H9 (cell line): Measurements from ENCODE around the gene LRPAP1. TPM values are rescaled to one million over a fixed set of nuclear protein-coding genes. Genes with fewer than 3 reads are reported as not detected.

Source experiments
- DNase-seq: peaks from one replicate; pipeline ENCODE4 v3.0.0-alpha.2; 2017
- H2AFZ ChIP-seq: one replicate; pipeline ENCODE4 v1.6.1; 2013; ENCODE audit warnings: mild to moderate bottlenecking, low read length, control low read depth, moderate library complexity
- H2AK5ac ChIP-seq: 2 replicates; pipeline ENCODE4 v1.6.1; 2013; ENCODE audit warnings: low read length, control low read depth, mixed read lengths; ENCODE audit not compliant: insufficient read length
- H2BK120ac ChIP-seq: one replicate; pipeline ENCODE4 v1.6.1; 2013; ENCODE audit warnings: low read depth, mild to moderate bottlenecking, low read length, control low read depth, inconsistent platforms; ENCODE audit not compliant: poor library complexity, severe bottlenecking
- H2BK12ac ChIP-seq: 2 replicates; pipeline ENCODE4 v1.6.1; 2013; ENCODE audit warnings: low read length, control low read depth, mixed read lengths, low read depth; ENCODE audit not compliant: insufficient read length
- H2BK15ac ChIP-seq: 2 replicates; pipeline ENCODE4 v1.6.1; 2013; ENCODE audit warnings: low read depth, low read length, control low read depth
- H2BK20ac ChIP-seq: one replicate; pipeline ENCODE4 v1.6.1; 2013; ENCODE audit warnings: low read depth, mild to moderate bottlenecking, low read length, control low read depth, inconsistent platforms; ENCODE audit not compliant: poor library complexity, severe bottlenecking
- H2BK5ac ChIP-seq: 2 replicates; pipeline ENCODE4 v1.6.1; 2013; ENCODE audit warnings: low read length, control low read depth, mixed read lengths; ENCODE audit not compliant: insufficient read length
- H3K14ac ChIP-seq: 2 replicates; pipeline ENCODE4 v1.6.1; 2013; ENCODE audit warnings: low read length, control low read depth; ENCODE audit not compliant: insufficient read depth
- H3K18ac ChIP-seq: 2 replicates; pipeline ENCODE4 v1.6.1; 2013; ENCODE audit warnings: low read depth, mild to moderate bottlenecking, mixed read lengths, low read length, control low read depth; ENCODE audit not compliant: insufficient read length
- H3K23ac ChIP-seq: 2 replicates; pipeline ENCODE4 v1.6.1; 2013; ENCODE audit warnings: low read length, control low read depth, mixed read lengths, low read depth; ENCODE audit not compliant: insufficient read length
- H3K23me2 ChIP-seq: 2 replicates; pipeline ENCODE4 v1.6.1; 2013; ENCODE audit warnings: low read depth, mild to moderate bottlenecking, mixed read lengths, low read length, control low read depth; ENCODE audit not compliant: insufficient read length, poor library complexity, severe bottlenecking
- H3K27ac ChIP-seq: 2 replicates; pipeline ENCODE4 v1.5.1; 2013; ENCODE audit warnings: low read length, control low read depth, mixed read lengths, low read depth; ENCODE audit not compliant: insufficient read length
- H3K27me3 ChIP-seq: 2 replicates; pipeline ENCODE4 v1.6.1; 2013; ENCODE audit warnings: low read length, control low read depth, inconsistent platforms; ENCODE audit not compliant: insufficient read depth
- H3K4ac ChIP-seq: 2 replicates; pipeline ENCODE4 v1.6.1; 2013; ENCODE audit warnings: low read depth, mild to moderate bottlenecking, control low read depth, inconsistent platforms, low read length, moderate library complexity
- H3K4me1 ChIP-seq: 2 replicates; pipeline ENCODE4 v1.6.1; 2013; ENCODE audit warnings: low read length, control low read depth, inconsistent platforms; ENCODE audit not compliant: insufficient read depth
- H3K4me2 ChIP-seq: 2 replicates; pipeline ENCODE4 v1.6.1; 2013; ENCODE audit warnings: low read length, control low read depth, mixed read lengths; ENCODE audit not compliant: insufficient read length, insufficient read depth
- H3K56ac ChIP-seq: 2 replicates; pipeline ENCODE4 v1.6.1; 2013; ENCODE audit warnings: low read depth, mild to moderate bottlenecking, mixed read lengths, low read length, control low read depth; ENCODE audit not compliant: insufficient read length
- H3K79me1 ChIP-seq: 2 replicates; pipeline ENCODE4 v1.6.1; 2013; ENCODE audit warnings: low read depth, mild to moderate bottlenecking, moderate library complexity, low read length, control low read depth, inconsistent platforms; ENCODE audit not compliant: insufficient read depth, poor library complexity, severe bottlenecking
- H3K79me2 ChIP-seq: 2 replicates; pipeline ENCODE4 v1.6.1; 2013; ENCODE audit warnings: low read length, control low read depth, inconsistent platforms; ENCODE audit not compliant: insufficient read depth
- H3K9ac ChIP-seq: 2 replicates; pipeline ENCODE4 v1.6.1; 2013; ENCODE audit warnings: low read length, control low read depth, mixed read lengths; ENCODE audit not compliant: insufficient read length; ENCODE audit errors: extremely low read depth
- H3K9me3 ChIP-seq: one replicate; pipeline ENCODE4 v1.6.1; 2013; ENCODE audit warnings: low read depth, low read length, inconsistent platforms; ENCODE audit not compliant: control insufficient read depth
- H3T11ph ChIP-seq: one replicate; pipeline ENCODE4 v1.6.1; 2013; ENCODE audit warnings: mild to moderate bottlenecking, low read length, control low read depth, inconsistent platforms
- H4K20me1 ChIP-seq: one replicate; pipeline ENCODE4 v1.6.1; 2013; ENCODE audit not compliant: control insufficient read depth, insufficient read length, insufficient read depth
- H4K5ac ChIP-seq: 2 replicates; pipeline ENCODE4 v1.6.1; 2013; ENCODE audit warnings: low read depth, mild to moderate bottlenecking, mixed read lengths, low read length, control low read depth; ENCODE audit not compliant: insufficient read length
- H4K8ac ChIP-seq: replicated peaks from 2 replicates; pipeline ENCODE4 v1.6.1; 2013; ENCODE audit warnings: low read length, control low read depth, mixed read lengths, low read depth; ENCODE audit not compliant: insufficient read length
- H4K91ac ChIP-seq: 2 replicates; pipeline ENCODE4 v1.6.1; 2013; ENCODE audit warnings: low read depth, mild to moderate bottlenecking, moderate library complexity, mixed read lengths, low read length, control low read depth; ENCODE audit not compliant: insufficient read length
- H3K27ac Mint-ChIP-seq, 3 experiments: 2 replicates in 2 of 3; 3 replicates in 1 of 3; pipeline ENCODE4 v1.8.0; 2020 to 2021; ENCODE audit warnings: mixed read lengths in 3 of 3, mild to moderate bottlenecking in 1 of 3, moderate library complexity in 1 of 3
- H3K27me3 Mint-ChIP-seq: 2 replicates; pipeline ENCODE4 v1.8.0; 2021; ENCODE audit warnings: low read depth, mild to moderate bottlenecking, moderate library complexity, mixed read lengths
- H3K36me3 Mint-ChIP-seq, 3 experiments: 2 replicates in 2 of 3; 3 replicates in 1 of 3; pipeline ENCODE4 v1.8.0; 2020 to 2021; ENCODE audit warnings: low read depth in 3 of 3, mixed read lengths in 3 of 3; ENCODE audit not compliant: insufficient read depth in 1 of 3
- H3K4me1 Mint-ChIP-seq, 2 experiments: 2 replicates each; pipeline ENCODE4 v1.8.0; 2020; ENCODE audit warnings: mixed read lengths in 2 of 2
- H3K4me3 Mint-ChIP-seq, 2 experiments: 2 replicates in 1 of 2; 3 replicates in 1 of 2; pipeline ENCODE4 v1.8.0; 2020 to 2021; ENCODE audit warnings: mild to moderate bottlenecking in 2 of 2, mixed read lengths in 2 of 2, moderate library complexity in 1 of 2
- H3K9me3 Mint-ChIP-seq, 2 experiments: 2 replicates in 1 of 2; 3 replicates in 1 of 2; pipeline ENCODE4 v1.8.0; 2020; ENCODE audit warnings: mild to moderate bottlenecking in 2 of 2, mixed read lengths in 2 of 2, moderate library complexity in 1 of 2
- WGBS: extraction: QIAGEN DNeasy Blood & Tissue Kit; methylation state at CpG from one replicate; pipeline ENCODE4 v1.1.7; 2013; ENCODE audit warnings: missing lambda C conversion rate, low lambda C conversion rate, mixed read lengths; ENCODE audit not compliant: insufficient read length; ENCODE audit errors: extremely low coverage; 5-methylcytosine and 5-hydroxymethylcytosine counted together
- total RNA-seq: library from RNA; stranded (reverse); gene quantifications from 2 replicates; pipeline ENCODE4 v1.2.1, GENCODE V29; 2021
- TF ChIP-seq, protein P1 (sequence below): fragments of 200-600 bp; sonication (generic); conservative IDR thresholded peaks from 3 replicates; pipeline ENCODE4 v1.8.0; 2021; ENCODE audit warnings: antibody characterized with exemption, mild to moderate bottlenecking

The LRPAP1 gene
- total RNA-seq, 1 experiment from 2014 or later = 85.9 TPM

GRCh38 chr4:3473181-3473950, 58.9 kb downstream of the LRPAP1 start:
- peaks cover 83% of the 10 kb centered on the region for H3K27me3 Mint-ChIP-seq
- H3K4me3 Mint-ChIP-seq = no peak overlapping the region
- Histone ChIP-seq H3K79me2 (no peaks in the 10 kb centered on the region), H2BK15ac (no peak overlapping the region), H3K4ac (no peak overlapping the region), H4K8ac (no peak overlapping the region), H2AK5ac (no peak overlapping the region), H2BK20ac (no peak overlapping the region), H2BK5ac (no peak overlapping the region), H3K79me1 (no peaks in the 10 kb centered on the region), H3K27me3 (peaks cover 3% of the 10 kb centered on the region; the same call in 1 of the 2 replicates), H3K14ac (no peak overlapping the region), H3K23ac (no peak overlapping the region), H4K91ac (no peak overlapping the region), H4K5ac (no peak overlapping the region), H2AFZ (no peak overlapping the region), H4K20me1 (no peaks in the 10 kb centered on the region), H2BK120ac (no peak overlapping the region), H3K9ac (no peak overlapping the region), H3K4me2 (no peak overlapping the region), H3K9me3 (no peaks in the 10 kb centered on the region), H3K23me2 (no peaks in the 10 kb centered on the region), H2BK12ac (no peak overlapping the region), H3T11ph (no peak overlapping the region), H3K27ac (no peak overlapping the region), H3K18ac (no peak overlapping the region), H3K56ac (no peak overlapping the region), H3K4me1 (no peaks in the 10 kb centered on the region)
- TF ChIP-seq, protein P1, sequence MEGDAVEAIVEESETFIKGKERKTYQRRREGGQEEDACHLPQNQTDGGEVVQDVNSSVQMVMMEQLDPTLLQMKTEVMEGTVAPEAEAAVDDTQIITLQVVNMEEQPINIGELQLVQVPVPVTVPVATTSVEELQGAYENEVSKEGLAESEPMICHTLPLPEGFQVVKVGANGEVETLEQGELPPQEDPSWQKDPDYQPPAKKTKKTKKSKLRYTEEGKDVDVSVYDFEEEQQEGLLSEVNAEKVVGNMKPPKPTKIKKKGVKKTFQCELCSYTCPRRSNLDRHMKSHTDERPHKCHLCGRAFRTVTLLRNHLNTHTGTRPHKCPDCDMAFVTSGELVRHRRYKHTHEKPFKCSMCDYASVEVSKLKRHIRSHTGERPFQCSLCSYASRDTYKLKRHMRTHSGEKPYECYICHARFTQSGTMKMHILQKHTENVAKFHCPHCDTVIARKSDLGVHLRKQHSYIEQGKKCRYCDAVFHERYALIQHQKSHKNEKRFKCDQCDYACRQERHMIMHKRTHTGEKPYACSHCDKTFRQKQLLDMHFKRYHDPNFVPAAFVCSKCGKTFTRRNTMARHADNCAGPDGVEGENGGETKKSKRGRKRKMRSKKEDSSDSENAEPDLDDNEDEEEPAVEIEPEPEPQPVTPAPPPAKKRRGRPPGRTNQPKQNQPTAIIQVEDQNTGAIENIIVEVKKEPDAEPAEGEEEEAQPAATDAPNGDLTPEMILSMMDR = no peak
- no peak overlapping the region for H3K27ac Mint-ChIP-seq
- peaks cover 2 to 7% of the 10 kb centered on the region in 2 experiments; a peak in 2 of 4 replicates for H3K4me1 Mint-ChIP-seq
- H3K9me3 Mint-ChIP-seq = no peaks in the 10 kb centered on the region
- no peaks in the 10 kb centered on the region for H3K36me3 Mint-ChIP-seq
- DNase-seq = no peak
- no CpG with 5 or more reads among the region's 41 CpGs for WGBS
